GM21619 (cell line): ENCODE data around the gene AMER2.
A peak's percentile ranks its signal among the peaks of the same experiment; 100 is the strongest.
"Not testable (repeated sequence)": the region's sequence is repeated elsewhere in the genome, so short reads cannot be mapped to it uniquely, and the experiment has no call there.

Experiments
- ATAC-seq: cut with Tn5 transposase; IDR thresholded peaks from one replicate; pipeline ENCODE4 v1.9.1; 2021; ENCODE audit not compliant: unreplicated experiment

The AMER2 gene

DNA sequence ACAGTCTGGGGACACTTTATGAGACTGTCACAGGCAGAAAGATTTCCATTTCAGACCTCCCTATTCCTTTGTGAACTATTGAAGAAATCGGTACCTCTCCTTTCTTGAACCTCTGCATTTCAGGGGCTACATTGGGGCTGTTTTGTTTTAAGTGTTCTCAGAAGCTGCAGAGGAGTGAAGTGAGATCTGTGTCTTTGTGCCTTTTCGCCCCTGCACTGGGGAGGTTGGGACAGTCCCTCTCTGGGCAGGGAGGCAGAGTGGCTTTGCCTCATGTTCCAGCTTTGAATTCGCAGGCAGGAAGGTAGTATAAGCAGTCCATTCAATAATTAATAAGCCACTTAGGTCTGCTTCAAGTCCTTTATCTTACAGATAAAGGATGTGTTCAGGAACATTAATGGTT, 9.5 kb upstream of the AMER2 start:
- peak; percentile 28 for ATAC-seq

DNA sequence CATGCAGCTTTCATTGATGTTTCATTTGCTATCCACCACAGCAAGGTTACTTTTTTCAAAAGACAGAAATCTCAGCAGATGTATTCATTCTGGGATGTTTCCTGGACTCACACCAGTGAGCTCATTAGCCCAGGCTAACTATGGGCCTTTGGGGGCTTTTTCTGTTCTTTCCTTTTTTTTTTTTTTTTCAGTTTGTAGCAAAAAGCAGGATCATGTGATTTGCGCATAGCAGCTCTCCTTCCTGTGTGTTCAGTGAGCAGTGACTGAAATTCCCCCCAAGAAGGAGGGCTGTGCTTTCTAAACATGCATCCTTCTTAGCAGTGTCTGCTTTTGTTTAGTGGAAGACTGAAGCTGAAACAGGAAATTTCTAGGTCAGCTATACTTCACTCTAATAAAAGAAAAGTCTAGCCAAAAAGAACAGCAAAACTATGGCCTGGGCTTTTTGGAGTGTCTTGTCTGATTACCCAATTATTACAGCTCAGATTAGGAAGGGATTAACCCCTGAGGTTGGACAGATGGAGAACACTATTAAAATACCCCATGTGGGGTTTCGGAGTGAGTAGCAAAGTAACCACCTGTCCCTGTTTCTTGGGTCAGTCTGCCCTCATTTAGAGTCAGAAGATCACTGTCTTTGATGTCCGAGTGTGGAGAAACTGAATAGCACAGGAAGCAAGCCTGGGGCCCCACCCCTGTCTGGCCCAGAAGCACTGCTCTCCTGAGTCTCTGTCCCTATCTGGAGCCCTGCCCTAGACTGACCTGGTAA, 8.9 kb upstream of the AMER2 start:
- ATAC-seq, result peak; percentile 72

DNA sequence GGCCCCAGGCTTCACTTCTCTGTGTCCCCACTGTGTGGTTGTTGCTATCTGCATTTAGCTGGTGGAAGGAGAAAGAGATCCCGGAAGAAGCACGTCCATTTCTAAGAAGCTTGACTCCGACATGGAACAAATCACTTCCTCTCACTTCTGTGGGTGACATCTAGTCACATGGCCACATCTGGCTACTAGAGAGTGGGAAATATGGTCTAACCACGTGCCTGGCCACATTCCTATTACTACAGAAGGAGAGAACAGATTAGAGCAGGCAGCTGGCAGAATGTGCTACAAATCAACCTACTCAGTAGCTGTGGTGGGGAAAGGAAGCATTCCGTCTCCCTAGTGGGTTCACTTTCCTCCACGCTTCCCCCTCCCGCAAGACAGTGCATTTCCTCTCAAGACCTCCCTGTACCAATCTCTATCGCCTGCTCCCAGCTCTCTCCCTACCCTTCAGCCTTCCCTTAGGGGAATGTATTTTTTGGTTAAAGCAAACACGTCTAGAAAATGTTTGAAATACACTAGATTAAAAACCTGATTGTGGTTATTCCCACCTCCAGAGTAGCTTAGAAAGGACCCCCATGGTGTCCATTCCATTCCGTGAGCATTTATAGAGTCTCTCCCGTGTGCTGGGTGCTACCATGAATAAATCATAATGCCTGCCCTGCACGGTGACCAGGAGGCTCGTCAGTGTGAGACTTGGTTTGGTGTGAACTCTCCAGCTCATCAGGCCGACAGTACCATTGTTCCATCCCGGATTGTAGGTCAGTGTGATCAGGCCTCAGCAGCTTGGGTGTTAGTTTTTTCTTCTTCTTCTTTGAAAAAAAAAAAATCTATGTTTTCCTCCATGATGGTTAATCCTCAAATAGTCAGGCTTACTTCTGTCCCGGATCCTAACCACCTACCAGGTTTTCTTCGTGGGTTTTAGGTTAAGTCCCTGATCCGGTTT, 8.0 kb upstream of the AMER2 start:
- no peak for ATAC-seq

GRCh38 chr13:25179011-25179410, 6.9 kb upstream of the AMER2 start:
- ATAC-seq, result no peak

- ATAC-seq, result no peak
Observed at GRCh38 chr13:25178070-25178469, 6.0 kb upstream of the AMER2 start.

DNA sequence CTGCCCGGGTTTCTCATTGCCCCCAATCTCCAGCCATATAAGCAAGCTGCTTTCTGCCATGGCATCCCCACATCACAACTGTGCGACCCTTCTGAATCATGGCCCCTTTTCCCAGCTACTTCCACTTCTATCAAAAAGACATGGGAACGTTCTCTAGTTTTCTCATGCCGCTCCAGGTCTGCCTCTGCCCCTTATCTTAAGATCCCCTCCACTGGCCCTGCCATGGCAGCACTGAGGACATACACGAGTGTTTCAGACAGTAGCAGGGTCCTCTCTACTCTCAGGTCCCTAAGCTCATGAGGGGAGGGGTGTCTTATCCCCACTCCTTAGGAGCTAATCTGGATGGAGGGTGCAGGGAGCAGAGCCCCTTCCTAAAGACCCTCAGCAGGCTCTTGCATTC, 5.5 kb upstream of the AMER2 start:
- no peak for ATAC-seq

DNA sequence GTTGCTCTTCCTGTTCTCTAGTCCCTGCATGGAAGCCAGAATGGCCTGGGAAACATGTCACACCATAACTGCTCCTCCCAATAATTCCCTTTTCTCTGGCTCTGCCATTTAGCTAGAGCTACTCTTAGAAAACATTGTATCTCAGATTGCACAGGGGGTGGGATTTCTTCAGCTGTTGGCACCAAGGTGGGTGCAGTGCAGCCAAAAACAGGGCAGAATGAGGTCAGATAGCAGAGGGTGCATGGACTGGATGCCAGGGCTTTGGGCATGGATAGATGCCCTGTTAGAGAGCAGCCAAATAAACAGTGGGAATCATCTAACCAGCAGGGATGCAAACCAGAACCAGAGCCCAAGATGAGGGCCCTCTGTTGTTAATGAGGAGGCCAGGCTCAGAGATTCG, 4.9 kb upstream of the AMER2 start:
- ATAC-seq, result no peak

DNA sequence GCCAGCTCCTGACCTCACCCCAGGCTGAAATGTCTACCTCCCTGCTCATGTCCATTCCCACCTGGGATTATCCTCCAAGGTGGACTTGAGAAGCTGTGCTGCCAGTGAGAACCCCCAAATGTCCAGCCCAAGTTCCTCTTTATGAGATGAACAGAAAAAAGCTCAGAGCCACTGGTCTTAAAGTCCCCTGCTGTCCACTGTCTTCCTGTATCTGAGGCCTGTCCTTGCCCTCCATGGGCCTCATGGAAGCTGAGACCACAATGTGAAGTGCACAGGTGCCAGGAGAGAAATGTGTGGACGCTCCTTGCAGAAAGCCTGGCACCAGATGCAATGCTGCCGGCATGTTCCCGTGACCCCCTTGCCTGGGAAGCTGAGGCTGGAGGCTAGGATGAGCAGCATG, 3.3 kb upstream of the AMER2 start:
- ATAC-seq, result no peak

GRCh38 chr13:25175026-25175425, 2.9 kb upstream of the AMER2 start:
- no peak for ATAC-seq

GRCh38 chr13:25174304-25174703, 2.2 kb upstream of the AMER2 start:
- ATAC-seq, result no peak

DNA sequence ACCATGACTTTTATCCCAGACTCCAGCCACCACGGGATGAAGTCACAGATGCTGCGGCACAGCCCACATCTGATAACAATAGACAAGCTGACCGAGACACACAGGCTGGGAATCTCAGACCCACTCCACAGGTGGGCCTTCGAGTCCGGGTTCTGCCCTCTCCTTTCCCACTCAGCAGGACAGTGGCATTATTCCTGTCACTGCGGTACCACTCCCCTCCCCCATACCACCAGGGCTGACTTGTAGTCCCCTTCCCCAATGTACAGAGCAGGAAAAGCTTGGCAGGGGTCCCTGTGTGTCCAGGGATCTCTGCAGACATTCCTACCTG, 179 bp upstream of the AMER2 start:
- no peak for ATAC-seq

GRCh38 chr13:25171170-25171516, 945 bp downstream of the AMER2 start:
- ATAC-seq, result no peak

DNA sequence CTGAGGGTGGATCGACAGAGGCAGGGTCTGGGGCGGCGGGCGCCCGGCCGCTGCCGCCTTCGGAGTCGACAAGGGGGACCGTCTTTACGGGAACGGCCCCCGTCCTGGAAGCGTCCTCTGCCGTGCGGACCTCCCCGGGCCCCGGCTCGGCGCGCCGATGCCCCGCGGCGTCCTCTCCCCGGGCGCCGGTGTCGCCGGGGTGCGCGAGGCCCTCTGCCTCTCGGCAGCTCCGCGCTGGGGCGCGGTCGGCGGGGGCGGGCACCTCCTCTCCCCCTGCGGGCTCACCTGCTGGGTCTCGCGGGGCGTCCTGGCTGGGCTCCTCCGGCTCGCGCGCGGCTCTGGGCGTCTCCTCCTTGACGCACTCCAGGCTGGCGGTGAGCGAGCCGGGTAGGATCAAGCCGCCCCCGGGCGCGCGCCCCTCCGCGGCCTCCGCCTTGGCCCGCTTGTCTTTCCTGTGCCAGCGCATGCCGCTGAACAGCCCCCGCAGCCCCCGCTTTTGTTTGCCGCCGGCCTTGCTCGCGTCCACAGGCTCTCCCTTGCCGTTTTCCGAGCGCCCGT, 1.5 kb downstream of the AMER2 start:
- ATAC-seq, result no peak

DNA sequence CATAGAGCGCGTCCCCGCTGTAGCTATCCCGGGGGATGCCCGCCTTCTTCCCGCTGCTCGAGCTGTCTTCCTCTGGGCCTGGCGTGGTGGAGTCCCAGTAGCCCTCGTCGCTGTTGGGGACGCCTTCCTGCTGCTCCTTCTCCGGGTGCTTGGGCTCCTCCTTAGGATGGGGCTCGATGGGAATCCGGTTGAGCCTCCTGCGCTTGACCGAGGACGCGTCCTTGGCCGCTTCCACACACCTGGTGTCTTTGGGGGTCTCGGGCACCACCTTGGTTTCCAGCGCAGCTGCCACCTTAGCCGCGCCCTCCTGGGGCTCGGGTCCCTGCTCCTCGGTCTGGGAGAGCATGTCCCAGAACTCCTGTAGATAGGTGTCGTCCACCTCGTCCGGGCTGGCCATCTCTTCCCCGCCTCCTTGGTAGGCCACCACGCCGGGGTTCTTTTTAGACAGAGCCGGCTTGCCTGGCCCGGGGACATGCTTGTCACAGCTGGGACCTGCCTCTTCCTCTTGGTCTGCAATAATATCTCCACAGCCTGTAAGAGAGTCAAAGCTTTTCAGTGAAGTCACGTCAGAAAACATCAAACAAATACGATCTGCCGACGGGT, 2.0 kb downstream of the AMER2 start:
- ATAC-seq, result no peak

GRCh38 chr13:25169356-25169755, 2.7 kb downstream of the AMER2 start:
- no peak for ATAC-seq

GRCh38 chr13:25168790-25169189, 3.3 kb downstream of the AMER2 start:
- no peak for ATAC-seq

- no peak for ATAC-seq
Observed at GRCh38 chr13:25167382-25168174, 4.5 kb downstream of the AMER2 start.

DNA sequence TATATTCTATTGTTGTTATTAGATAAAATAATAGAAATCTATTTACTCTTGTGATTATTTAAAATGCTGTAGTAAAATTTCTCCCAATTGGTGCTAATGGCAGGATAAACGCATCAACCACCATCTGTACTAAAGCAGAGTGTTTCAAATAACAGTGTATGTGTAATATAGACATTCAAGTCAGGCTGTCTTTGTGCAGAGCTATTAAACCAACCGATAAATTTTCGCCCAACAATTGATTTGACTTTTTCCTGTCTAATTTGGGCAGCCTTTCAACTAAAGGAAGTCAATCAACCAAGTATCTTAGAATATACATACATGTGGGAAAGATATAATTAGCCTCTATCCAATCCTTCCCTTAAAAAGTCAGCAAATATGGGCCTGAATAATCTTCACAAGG, 5.8 kb downstream of the AMER2 start:
- no peak for ATAC-seq

DNA sequence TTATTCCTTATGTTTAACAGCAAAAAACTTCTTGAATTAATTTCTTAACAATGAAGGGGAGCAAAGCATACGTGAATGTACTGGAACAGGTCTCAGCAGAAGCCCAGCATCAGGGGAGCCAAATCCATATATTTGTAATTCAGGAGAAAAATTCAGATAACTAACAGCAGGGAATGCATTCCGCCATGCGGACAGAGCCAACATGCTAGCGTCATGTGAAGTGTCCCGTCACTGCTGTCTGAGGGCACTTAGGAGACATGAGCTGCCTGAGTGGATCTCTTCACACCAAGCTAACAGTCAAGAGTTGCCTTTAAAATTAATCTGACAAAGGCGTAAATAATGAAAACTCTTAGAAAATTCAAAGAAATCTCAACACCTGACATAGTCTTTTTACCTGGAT, 6.4 kb downstream of the AMER2 start:
- no peak for ATAC-seq

DNA sequence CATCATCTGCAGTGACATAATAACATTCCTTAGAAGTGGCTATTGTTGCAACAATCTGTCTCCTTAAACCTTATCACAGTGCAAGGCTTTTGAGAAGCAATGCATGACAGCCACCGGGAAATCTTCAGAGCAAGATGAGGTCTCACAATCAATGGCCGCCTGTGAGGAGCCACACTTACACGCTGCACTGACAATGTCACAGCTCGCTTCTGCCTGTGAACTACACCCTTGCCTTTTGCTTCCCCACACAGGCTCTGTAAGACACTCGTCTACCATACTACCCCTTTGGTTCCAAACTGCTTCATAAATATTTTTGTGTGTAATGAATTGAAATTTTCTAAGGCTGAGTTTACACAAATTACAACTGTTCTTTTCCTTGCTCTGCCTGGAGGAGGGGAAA, 6.9 kb downstream of the AMER2 start:
- ATAC-seq, result not testable (repeated sequence)

- ATAC-seq, result no peak
Observed at GRCh38 chr13:25157681-25158080, 14.4 kb downstream of the AMER2 start.
